GM11168 (cell line): ENCODE measurements around the gene CXCR3.

Source experiments
- in situ Hi-C: fragments of 300-500 bp; cut with MboI; formaldehyde crosslinking; loops from one replicate; pipeline ENCODE4 v1.12.0; 2022; ENCODE audit warnings: low sequenced_read_pairs; ENCODE audit not compliant: unreplicated experiment

Gene CXCR3

GRCh38 chrX:71571390-71571789 lies 46.9 kb downstream of the CXCR3 start:
- in situ Hi-C loops: loop anchor here (25.0 kb wide), 1 partner anchor 184 kb away; no protein-coding TSS in a partner anchor
